GM21423 (cell line): ENCODE measurements around the gene FHIT.
"Not testable (repeated sequence)": the region's sequence is repeated elsewhere in the genome, so short reads cannot be mapped to it uniquely, and the experiment has no call there.

Source experiments
- ATAC-seq: cut with Tn5 transposase; IDR thresholded peaks from one replicate; pipeline ENCODE4 v1.9.1; 2021; ENCODE audit warnings: mild to moderate bottlenecking, moderate library complexity; ENCODE audit not compliant: unreplicated experiment

FHIT gene

DNA sequence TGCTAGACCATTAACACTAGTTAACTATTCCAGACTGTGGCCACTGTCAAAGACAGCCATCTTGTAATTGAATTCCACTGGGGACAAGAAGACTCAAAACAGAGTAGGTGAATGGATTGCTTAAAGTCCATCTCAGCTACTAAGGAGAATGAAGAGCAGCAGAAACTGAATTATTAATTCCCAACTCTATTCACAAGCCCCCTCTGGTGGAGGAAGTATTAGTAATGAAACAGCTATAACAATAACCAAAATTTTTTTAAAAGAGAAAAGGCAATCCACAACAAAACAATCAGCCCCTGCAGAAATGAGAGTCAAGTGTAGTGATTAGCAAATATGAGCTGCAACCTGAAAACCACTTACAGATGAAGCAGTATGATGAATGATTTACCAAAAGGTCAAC, 302.8 kb downstream of the FHIT start:
- ATAC-seq = no peak

DNA sequence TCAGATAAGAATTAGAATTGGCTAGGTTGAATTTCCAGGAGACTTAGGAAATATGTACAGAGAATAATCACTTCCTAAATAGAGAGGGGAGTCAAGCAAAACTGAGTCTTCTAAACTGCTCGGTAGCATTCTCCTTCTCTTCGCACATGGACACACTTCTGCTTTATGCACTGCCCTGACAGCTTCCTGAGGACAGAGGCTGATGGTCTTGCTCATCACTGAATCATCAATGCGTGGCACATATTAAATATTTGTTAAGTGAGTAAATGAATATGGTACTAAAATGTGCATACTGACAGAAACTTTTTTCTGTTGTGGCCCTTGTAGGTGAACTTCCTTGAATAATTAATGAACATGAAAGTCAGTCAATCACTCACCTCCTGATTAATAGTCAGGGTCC, 315.5 kb downstream of the FHIT start:
- ATAC-seq = no peak

DNA sequence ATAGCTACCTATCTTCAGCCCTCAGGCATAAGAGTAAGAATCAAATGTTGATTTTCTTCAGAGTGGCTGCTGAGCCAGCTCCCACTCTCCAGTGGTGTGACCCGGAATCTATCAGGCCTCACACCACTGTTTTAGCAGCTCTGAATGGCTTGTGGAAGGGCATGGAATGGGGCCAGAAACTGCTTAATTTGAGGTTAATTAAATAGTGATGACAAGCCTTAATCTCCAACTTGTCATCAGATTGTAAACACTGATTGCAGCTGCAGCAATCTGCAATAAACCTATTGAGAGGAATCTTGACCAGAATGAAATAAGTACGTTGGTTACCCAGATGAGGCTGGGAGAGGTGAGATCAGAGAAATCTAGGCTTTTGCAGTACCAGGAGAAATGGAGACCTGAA, 317.4 kb downstream of the FHIT start:
- ATAC-seq = no peak

DNA sequence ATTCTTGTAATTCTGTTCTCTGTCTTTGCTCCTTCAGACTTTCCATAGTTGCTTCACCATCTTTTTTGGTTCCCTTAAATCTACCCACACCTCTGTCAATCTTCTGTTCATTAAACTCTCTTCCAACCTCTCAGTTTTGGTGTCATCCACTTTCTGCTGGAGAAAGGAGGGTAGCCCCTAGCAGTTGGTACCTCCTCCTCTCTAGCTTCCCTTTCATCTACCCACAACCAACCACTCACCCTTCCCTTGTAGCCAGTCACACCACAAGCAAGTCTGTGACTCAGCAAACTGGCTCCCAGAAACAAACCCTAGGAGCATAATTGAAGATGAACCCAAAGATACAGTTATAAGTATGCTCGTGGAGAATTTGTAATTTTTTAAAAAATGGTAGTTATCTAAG, 318.6 kb downstream of the FHIT start:
- no peak for ATAC-seq

DNA sequence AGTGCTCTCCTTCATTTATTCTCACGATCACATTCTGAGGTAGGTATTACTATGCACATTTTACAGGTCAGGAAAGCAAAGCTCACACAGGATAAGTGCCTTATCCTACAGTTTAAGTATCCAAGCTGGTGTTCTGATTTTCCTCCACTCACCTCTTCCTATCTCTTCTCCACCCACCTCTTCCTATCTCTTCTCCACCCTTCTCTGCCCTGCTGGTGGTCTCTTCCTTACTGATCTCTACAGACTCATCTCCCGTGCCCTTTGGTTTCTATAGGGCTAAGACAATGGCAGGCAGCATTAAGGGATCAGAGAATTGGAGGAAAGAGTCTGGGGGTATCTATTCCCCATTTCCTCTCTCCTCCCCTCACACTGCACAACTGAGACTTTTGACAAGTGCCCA, 319.1 kb downstream of the FHIT start:
- ATAC-seq = no peak

DNA sequence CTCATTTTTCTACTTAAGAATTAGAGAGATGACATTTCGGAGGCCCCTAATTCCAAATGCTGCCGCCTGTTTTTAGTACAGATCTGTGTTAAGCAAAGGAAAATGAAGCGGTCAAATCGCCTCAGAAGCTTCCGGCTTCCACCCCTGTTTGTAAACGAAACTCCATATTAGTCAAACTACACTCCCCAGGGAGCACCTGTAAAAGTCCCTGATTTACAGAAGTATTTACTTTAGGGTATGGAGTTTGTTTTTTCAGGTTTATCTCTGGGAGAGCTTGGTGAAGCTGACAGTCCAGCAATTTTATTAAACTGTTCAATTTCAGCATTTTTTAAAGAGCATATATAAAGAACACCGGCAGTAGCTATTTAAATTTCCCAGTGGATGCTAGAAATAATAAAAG, 319.8 kb downstream of the FHIT start:
- ATAC-seq = no peak

DNA sequence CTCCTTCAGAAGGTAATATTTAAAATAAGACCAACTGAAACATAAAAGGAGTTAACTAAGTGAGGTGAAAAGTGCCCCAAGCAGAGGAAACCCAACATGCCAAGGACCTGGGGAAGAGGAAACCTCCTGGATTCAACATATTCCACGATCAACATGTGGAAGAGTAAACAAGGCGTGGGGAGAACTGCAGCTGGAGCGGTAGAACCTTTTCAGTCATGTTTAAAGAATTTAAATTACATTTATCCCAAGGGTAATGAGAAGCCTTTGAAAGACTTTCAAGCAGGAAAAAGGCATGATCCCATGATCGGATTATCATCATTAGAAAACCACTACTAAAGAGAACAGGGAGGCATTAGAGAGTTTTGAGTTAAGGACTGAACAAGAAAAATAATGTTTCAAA, 330.7 kb downstream of the FHIT start:
- ATAC-seq = no peak

DNA sequence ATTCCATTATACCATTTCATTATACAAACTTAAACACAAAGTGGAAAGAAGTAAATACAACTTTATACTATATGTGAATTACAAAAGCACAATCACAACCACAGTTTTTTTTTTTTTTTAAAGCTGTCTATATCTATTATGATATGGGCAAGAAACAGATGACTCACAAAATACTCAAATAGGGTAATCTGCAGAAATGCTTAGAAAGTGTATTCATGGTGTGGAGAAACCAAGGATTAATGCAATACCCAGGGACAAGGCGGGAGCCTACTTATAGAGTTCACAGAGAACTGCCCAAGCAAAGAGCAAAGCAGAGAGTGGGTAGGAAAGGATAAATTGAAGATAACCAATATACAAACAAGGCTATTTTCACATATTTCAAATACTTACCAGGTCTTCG, 332.0 kb downstream of the FHIT start:
- ATAC-seq = no peak

DNA sequence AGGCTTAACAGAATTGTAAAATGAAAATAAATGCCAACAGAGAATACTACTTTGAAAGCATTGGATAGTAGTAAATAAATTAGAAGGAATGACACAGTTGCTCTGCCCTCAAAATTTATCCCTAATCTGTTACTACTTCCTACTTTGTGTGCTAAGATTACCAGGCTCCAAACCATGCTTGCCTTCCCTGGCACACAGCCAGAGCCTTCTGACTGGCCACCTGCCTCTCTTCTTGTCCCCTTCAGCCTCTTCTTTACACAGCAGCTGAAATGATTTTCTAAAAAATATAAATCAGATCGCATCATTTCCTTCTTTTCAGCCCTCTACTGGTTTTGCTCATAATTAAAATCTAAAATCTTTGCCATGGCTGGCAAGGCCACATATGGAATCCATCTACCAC, 334.1 kb downstream of the FHIT start:
- no peak for ATAC-seq

DNA sequence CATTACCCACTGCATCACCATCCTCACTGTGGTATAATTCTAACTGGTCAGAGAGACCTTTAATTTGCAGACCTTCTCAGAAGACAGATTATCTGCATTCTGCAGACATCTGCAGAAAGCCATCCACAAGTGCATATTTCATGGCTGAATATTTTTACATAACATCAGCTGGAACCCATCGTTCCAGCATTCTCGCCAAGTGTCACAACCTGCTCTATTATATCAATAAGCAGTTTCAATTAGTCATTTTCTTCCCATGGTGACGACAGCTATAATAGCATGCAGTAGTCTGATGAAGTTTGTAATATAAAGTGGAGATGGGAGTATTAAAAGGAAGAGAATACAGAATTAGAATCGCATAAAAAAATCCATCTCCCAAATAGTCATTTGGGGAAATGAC, 334.7 kb downstream of the FHIT start:
- no peak for ATAC-seq

DNA sequence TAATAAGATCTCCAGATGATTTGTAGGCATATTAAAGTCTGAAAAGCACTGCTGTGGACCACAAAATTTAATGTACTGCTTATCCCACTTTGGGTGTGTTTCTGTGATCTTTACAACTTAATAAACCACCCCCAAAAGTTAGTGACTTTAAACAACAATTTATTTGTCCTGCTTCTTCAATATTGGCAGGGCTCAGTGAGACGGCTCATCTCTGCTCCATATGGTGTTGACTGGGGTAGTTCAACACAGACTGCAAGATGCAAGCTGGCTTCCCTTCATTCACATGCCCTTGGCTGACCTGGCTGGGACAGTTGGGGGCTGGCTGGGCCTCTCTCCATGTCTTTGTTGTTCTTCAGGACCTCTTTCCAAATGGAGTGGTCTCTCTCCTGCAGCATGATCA, 337.8 kb downstream of the FHIT start:
- no peak for ATAC-seq

DNA sequence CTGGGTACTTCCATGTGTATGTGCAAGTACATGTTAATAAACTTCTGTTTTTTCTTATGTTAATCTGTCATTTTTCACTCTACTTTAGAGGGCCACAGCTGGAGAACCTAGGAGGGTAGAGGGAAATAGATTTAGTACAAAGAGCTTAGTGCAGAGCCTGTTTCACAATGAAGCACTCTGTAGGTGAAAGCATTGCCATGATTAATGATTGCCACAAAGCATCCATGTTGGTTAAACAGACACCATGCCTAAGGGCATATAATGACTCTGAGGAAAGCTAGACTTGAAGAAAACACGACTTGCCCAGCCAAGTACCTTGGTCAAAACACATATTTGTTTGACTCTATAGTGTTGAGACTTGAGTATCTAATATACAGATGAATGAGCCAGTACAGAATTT, 338.4 kb downstream of the FHIT start:
- ATAC-seq = no peak

DNA sequence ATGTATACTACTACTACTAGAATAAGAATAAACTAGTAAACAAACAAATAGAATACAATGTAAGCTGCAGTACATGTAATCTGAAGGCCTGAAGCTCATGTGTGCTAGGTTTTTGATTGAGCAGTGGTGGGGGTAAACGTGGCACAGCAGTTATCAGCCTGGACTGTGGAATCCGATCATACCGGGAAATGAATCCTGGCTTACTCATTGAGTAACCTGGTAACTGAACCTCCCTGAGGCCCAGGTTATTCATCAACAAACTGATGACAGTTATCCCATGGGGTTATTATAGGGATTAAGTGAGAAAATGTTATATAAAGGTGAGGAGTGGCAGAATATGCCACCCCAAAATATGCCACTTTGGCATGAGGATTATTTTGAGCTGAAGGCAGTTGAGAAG, 339.1 kb downstream of the FHIT start:
- ATAC-seq = no peak

DNA sequence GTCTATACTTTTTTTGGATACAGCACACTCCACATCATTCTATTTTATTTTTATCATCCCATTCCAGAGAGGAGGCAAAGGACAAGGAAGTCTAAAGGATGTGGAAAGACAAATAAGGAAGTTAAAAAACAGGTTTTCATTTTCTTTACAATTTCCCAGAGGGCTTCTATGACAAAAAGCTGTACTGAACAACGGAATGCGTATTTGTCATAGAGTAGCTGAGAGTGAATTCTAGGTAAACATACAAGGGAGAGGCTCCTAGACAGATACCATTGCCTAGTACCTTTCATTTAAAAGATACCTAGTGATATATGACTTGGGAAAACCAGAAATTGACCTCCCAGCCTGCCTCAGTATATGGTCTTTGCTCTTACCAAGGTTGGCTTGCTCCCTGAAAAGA, 341.7 kb downstream of the FHIT start:
- ATAC-seq = no peak

DNA sequence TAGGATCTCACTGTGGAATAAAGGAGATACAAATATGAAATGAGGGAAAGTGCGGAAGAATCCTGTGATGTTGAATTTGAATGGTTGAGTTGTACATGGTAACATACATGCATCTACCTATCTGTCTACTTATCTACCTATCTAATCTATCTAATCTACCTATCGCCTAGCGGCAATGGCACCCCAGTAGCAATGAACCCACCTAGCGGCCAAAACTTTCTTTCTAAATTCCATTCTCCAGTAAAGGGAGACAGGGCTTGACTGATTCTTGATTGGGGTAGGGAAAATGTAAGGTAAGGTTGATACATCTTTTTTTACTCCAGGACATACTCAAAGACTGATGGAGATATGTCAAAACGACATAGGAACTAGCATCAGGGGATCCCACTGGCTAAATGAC, 345.0 kb downstream of the FHIT start:
- ATAC-seq = no peak

DNA sequence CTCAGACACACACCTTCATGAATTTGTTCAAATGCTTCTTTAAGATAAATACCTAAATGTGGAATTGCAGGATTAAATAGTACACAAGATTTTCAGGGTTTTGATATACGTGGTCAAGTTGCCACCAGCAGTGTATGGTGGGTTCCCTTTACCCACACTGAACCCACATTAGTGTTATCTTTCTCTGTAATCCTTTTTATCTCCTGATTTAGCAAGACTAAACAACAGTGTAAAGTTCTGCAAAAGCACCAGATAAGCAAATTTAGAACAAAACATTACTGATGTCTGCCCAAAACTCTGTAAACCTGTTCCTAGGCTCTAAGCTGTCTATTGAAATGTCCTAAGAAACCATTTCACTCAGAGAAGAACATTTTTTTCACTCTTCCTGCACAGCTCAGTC, 352.9 kb downstream of the FHIT start:
- no peak for ATAC-seq

DNA sequence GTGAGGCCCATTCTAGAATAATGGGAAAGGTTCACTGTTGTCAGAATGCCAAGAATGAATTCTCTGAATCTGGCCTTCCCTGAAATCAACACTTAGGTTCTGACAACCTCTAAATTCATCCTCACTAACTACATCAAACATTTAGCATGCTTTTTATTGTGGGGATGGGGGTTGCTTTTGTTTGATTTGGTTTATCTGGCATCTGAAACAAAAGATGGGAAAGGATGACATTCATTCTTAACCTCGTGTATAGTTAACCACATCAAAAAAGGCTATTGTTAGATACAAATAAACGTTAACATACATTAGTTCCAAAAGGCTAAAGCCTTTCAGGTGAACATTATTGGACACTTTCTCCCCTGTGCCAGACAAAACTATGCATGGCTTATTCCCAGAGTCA, 357.3 kb downstream of the FHIT start:
- no peak for ATAC-seq

DNA sequence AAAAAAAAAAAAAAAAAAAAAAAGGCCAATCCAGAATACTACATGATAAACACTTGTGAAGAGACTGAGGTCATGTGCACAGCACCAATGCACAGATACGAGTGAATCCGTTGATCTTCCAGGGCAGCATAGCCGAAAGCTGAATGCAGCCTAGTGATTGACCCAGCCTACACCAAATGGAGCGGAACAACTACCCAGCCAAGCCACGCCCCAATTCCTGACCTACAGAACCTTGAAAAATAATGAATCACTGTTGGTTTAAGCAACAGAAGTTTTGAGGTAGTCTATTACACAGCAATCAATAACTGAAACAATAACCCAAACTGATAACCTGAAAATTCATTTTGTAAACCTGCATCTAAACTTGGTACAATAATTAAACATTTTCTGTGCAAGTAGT, 361.0 kb downstream of the FHIT start:
- ATAC-seq = no peak

DNA sequence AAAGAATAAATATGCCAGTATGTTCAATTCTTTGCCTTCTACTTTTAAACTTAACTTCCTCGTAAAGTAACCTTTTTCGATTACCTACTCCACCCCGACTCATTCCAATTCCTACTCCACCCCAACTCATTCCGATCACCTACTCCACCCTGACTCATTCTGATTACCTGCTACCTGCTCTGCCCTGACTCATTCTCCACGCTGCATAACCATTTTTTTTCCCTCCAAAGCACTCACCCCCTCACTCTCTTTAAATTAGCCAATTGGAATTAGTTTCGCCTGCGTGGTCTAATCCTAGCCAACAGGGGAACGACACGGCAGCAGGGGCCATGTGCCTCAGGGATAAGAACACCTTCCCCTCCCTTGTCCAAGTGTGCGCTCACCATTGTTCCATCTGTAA, 362.3 kb downstream of the FHIT start:
- ATAC-seq = not testable (repeated sequence)

DNA sequence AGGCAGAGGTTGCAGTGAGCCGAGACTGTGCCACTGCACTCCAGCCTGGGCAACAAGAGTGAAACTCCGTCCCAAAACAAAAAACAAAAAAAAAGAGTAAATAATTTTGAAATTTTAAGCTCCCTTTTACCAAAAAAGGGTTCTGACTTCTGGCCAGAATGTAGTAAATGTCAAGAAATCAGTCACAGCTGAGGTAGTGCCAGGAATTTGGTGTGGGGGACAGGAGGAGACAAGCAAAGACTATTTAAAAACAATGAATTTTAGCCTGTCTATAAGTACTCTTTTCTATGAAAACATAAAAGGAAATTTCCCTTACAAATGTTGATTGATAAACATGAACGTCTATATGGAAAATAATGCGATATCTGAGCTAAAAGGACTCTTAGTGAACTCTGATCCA, 363.7 kb downstream of the FHIT start:
- ATAC-seq = no peak

DNA sequence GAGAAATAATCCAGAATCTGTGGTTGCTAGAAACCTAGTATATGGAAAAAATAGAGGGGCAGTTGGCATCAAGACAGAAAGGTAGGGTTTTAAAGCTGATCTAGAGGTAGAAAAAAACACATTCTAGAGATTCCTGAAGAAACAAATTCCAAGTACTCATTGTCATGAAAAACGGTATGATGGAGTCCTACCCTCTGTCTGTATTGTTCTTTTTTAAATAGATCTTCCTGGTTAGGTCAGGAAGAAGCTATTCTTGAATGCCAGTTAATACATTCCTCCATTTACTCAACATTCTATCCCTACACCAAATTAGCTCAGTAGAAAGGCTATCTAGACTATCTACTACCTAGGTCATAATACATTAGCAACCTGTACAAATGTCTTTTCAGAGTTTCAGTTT, 364.7 kb downstream of the FHIT start:
- no peak for ATAC-seq

DNA sequence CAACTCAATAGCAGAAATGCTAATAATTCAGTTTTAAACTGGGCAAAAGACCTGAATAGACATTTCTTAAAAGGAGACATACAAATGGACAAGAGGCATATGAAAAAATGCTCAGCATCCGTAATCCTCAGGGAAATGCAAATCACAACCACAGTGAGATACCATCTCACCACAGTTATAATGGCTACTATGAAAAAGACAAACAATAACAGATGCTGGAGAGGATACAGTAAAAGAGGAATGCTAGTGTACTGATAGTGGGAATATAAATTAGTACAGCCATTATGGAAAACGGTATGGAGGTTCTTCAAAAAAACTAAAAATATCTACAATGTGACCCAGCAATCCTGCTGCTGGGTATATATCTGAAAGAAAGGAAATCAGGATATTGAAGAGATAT, 367.2 kb downstream of the FHIT start:
- no peak for ATAC-seq

DNA sequence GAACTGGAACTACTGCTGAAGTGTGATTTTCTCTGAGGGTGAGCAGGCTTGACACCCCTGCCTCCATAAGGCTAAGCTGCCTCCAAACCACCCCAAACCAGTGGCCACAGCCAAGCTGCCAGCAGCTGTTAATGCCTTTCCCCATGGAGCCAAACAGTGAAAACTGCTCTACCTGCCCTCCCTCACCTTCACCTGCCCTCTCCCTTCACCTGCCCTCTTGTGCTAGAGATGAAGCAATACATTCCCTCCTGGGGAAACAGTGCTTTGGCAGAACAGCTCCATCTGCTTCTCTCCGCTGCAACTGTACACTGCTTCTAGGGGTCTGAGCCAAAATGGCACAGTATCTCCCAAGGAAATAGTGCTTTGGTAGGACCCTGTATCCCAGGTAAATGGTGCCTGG, 374.1 kb downstream of the FHIT start:
- no peak for ATAC-seq

DNA sequence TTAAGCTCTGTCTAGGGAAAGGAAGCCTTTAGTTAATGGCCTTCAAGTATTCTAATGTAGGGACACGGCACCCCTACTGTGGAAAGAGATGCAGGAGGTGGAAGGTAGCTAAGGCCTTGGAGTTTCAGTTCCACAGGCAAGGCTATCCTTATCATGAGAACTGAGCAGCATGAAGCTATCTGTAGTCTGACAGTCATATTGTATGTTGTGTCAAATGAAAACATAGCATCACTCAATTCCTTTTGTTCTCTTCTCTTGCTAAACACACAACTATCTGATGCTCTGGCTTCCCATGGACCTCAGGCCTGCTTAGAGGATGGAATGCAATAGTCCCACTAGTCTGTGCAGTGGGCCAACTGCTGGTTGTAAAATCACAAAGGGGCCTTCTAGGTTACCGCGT, 380.9 kb downstream of the FHIT start:
- ATAC-seq = no peak
